Fibroblast of skin of right biceps (primary cell): ENCODE results near the gene SRPX.
A peak's percentile ranks its signal among the peaks of the same experiment; 100 is the strongest.

Experiments used
- DNase-seq: peaks from one replicate; pipeline ENCODE4 v3.0.0-alpha.2; 2013

The SRPX gene

GRCh38 chrX:38206542-38206941 lies 14.1 kb downstream of the SRPX start:
- DNase-seq = peak; percentile 14

- peak; percentile 84 for DNase-seq
Measured at GRCh38 chrX:38206036-38206435, 14.6 kb downstream of the SRPX start.

GRCh38 chrX:38205039-38205438 lies 15.6 kb downstream of the SRPX start:
- DNase-seq = no peak

- DNase-seq = peak; percentile 33
Measured at GRCh38 chrX:38192007-38192810, 28.5 kb downstream of the SRPX start.

GRCh38 chrX:38189431-38190250 lies 31.0 kb downstream of the SRPX start:
- DNase-seq = no peak

- DNase-seq = peak; percentile 42
Measured at GRCh38 chrX:38183596-38183995, 37.1 kb downstream of the SRPX start.

- no peak for DNase-seq
Measured at GRCh38 chrX:38181357-38181756, 39.3 kb downstream of the SRPX start.

- no peak for DNase-seq
Measured at GRCh38 chrX:38178396-38178795, 42.3 kb downstream of the SRPX start.

- peak; percentile 22 for DNase-seq
Measured at GRCh38 chrX:38175139-38175538, 45.5 kb downstream of the SRPX start.

GRCh38 chrX:38172596-38172995 lies 48.1 kb downstream of the SRPX start:
- DNase-seq = no peak

- DNase-seq = no peak
Measured at GRCh38 chrX:38170556-38170955, 50.1 kb downstream of the SRPX start.

- DNase-seq = peak; percentile 22
Measured at GRCh38 chrX:38166478-38167083, 54.1 kb downstream of the SRPX start.

- no peak for DNase-seq
Measured at GRCh38 chrX:38165023-38165422, 55.6 kb downstream of the SRPX start.

GRCh38 chrX:38163193-38163592 lies 57.5 kb downstream of the SRPX start:
- DNase-seq = no peak

GRCh38 chrX:38156838-38157237 lies 63.8 kb downstream of the SRPX start:
- DNase-seq = no peak

GRCh38 chrX:38154818-38155217 lies 65.9 kb downstream of the SRPX start:
- DNase-seq = no peak

GRCh38 chrX:38154340-38154739 lies 66.3 kb downstream of the SRPX start:
- no peak for DNase-seq

GRCh38 chrX:38151441-38151840 lies 69.2 kb downstream of the SRPX start:
- peak; percentile 92 for DNase-seq

GRCh38 chrX:38150993-38151392 lies 69.7 kb downstream of the SRPX start:
- no peak for DNase-seq

GRCh38 chrX:38149016-38149415 lies 71.7 kb downstream of the SRPX start:
- DNase-seq = no peak

- DNase-seq = peak; percentile 57
Measured at GRCh38 chrX:38142610-38143009, 78.1 kb downstream of the SRPX start.

- DNase-seq = no peak
Measured at GRCh38 chrX:38138900-38139299, 81.8 kb downstream of the SRPX start.

GRCh38 chrX:38138157-38138891 lies 82.3 kb downstream of the SRPX start:
- DNase-seq = no peak
